ENCODE measurements around the gene RGL1. TPM values are rescaled to one million over a fixed set of nuclear protein-coding genes. Genes with fewer than 3 reads are reported as not detected.
"Not testable (repeated sequence)": the region's sequence is repeated elsewhere in the genome, so short reads cannot be mapped to it uniquely, and the experiment has no call there.

RGL1 gene
- total and polyA plus RNA-seq, 2 donors, result 15.7 to 69.4 TPM

DNA sequence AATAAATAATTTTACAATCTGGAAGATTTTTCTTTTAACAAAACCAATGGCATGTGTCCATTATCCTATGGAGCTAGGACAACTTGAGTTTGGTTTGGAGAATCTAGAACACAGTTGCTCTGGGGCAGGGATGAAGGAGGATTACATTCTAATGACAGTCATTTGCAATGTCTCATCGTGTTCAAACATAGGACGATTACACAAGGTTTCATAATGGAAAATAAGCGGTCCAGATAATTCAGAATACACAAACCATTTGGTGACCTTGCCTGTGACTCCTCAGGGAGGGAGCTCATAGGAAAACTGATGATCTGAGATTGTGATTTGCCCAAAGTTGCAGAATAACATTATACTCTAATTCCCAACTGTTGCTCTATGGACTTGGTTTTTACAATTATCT lies 27.6 kb upstream of the RGL1 start:
- no peaks in the 10 kb centered on the region for H3K36me3 ChIP-seq (ENCODE audit: insufficient read depth)
- no peak overlapping the region for H3K4me3 ChIP-seq (ENCODE audit: low read depth, low read length)
- DNase-seq (ENCODE audit: extremely low spot score), result no peak
- no peaks in the 10 kb centered on the region for H3K4me1 ChIP-seq (ENCODE audit: insufficient read depth)
- 52% methylated on average over 3 of the region's 3 CpGs for WGBS
- no peak overlapping the region for H3K27ac ChIP-seq (ENCODE audit: low read depth)

GRCh38 chr1:183778045-183778444 lies 26.9 kb upstream of the RGL1 start:
- DNase-seq (ENCODE audit: extremely low spot score), result peak; percentile 60

DNA sequence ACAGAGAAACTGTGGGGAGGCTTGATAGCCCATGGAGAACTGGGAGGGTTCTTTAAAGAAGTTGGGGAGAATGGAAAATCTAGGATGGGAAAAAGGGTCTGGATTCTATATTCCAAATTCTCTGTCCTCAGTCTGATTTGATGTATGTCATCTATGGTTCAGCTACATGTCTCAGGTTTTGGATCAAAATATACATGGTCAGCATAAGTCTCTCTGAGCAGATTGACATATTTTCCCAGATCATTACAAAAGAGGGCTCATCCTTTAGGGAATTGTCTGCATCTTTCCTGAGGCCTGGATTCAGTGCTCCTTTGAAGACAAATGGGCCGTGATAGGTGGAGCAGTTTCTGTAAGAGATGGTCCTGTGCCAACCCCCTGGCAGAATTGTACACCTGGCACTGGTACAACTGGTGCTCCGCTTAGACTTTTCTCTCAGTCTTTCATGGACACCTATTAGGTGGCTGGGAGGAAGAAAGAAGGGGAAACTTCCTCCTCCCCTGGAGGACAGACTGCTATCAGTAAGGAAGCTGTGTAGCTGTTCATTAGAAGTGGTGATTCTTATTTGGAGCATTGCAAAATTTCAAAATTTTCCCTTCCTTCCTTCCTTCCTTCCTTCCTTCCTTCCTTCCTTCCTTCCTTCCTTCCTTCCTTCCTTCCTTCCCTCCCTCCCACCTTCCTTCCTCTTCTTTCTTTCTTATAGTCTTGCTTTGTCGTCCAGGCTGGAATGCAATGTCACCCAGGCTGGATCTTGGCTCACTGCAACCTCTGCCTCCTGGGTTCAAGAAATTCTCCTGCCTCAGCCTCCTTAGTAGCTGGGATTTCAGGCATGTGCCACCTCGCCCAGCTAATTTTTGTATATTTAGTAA lies 26.1 kb upstream of the RGL1 start:
- Histone ChIP-seq H3K4me3 (ENCODE audit: low read depth, low read length) (no peak overlapping the region), H3K4me1 (ENCODE audit: insufficient read depth) (no peaks in the 10 kb centered on the region), H3K36me3 (ENCODE audit: insufficient read depth) (no peaks in the 10 kb centered on the region), H3K27ac (ENCODE audit: low read depth) (no peak overlapping the region)
- 93% methylated on average over 4 of the region's 4 CpGs for WGBS
- no peak for DNase-seq (ENCODE audit: extremely low spot score)

More at GRCh38 chr1:183778045-183778444, 26.9 kb upstream of the RGL1 start:
- WGBS, result 67% methylated on average over 3 of the region's 3 CpGs
- no peaks in the 10 kb centered on the region for H3K4me1 ChIP-seq (ENCODE audit: insufficient read depth)
- H3K27ac ChIP-seq (ENCODE audit: low read depth), result no peak overlapping the region
- no peak overlapping the region for H3K4me3 ChIP-seq (ENCODE audit: low read depth, low read length)
- no peaks in the 10 kb centered on the region for H3K36me3 ChIP-seq (ENCODE audit: insufficient read depth)

DNA sequence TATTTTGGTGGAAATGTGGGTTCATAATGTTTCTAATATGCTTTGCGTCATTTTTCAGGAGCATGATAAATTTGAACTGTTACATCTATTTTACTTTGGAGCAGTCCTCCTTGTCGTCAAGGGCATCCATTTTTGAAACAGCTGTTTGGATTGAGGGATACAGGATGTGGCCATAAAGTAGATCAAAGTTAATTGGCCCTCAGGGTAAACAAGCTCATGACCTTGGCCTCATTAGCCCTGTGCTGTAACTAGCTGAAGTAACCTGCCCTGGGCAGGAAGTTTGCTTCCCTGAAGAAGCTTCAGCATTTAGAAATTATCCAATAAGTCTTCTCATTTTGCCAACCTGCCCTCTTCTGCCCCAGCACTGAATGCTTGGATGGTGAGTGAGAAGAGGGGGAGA lies 24.8 kb upstream of the RGL1 start:
- 80% methylated on average over 2 of the region's 2 CpGs for WGBS
- no peaks in the 10 kb centered on the region for H3K4me1 ChIP-seq (ENCODE audit: insufficient read depth)
- DNase-seq (ENCODE audit: extremely low spot score), result no peak
- no peak overlapping the region for H3K4me3 ChIP-seq (ENCODE audit: low read depth, low read length)
- no peaks in the 10 kb centered on the region for H3K36me3 ChIP-seq (ENCODE audit: insufficient read depth)
- no peak overlapping the region for H3K27ac ChIP-seq (ENCODE audit: low read depth)

- H3K27ac ChIP-seq (ENCODE audit: low read depth), result no peak overlapping the region
- no peaks in the 10 kb centered on the region for H3K36me3 ChIP-seq (ENCODE audit: insufficient read depth)
- no peak overlapping the region for H3K4me3 ChIP-seq (ENCODE audit: low read depth, low read length)
- DNase-seq (ENCODE audit: extremely low spot score), result no peak
- no peaks in the 10 kb centered on the region for H3K4me1 ChIP-seq (ENCODE audit: insufficient read depth)
- 77% methylated on average over 2 of the region's 2 CpGs for whole genome bisulfite sequencing
Measured at GRCh38 chr1:183780757-183781156, 24.2 kb upstream of the RGL1 start.

- Histone ChIP-seq H3K27ac (ENCODE audit: low read depth) (no peak overlapping the region), H3K36me3 (ENCODE audit: insufficient read depth) (no peaks in the 10 kb centered on the region), H3K4me3 (ENCODE audit: low read depth, low read length) (no peak overlapping the region), H3K4me1 (ENCODE audit: insufficient read depth) (no peaks in the 10 kb centered on the region)
- DNase-seq (ENCODE audit: extremely low spot score), result no peak
Measured at GRCh38 chr1:183783342-183783741, 21.6 kb upstream of the RGL1 start.

GRCh38 chr1:183783767-183784637 lies 20.9 kb upstream of the RGL1 start:
- H3K36me3 ChIP-seq (ENCODE audit: insufficient read depth), result no peaks in the 10 kb centered on the region
- peak; percentile 69 for DNase-seq (ENCODE audit: extremely low spot score)
- H3K4me1 ChIP-seq (ENCODE audit: insufficient read depth), result no peaks in the 10 kb centered on the region
- no peak overlapping the region for H3K4me3 ChIP-seq (ENCODE audit: low read depth, low read length)
- H3K27ac ChIP-seq (ENCODE audit: low read depth), result no peak overlapping the region
- WGBS, result 61% methylated on average over 6 of the region's 6 CpGs

GRCh38 chr1:183785921-183786320 lies 19.0 kb upstream of the RGL1 start:
- H3K36me3 ChIP-seq (ENCODE audit: insufficient read depth); DNase-seq (ENCODE audit: extremely low spot score); H3K27ac ChIP-seq (ENCODE audit: low read depth); H3K4me1 ChIP-seq (ENCODE audit: insufficient read depth); H3K4me3 ChIP-seq (ENCODE audit: low read depth, low read length): not testable (repeated sequence)
- 96% methylated on average over 3 of the region's 3 CpGs for WGBS

- DNase-seq (ENCODE audit: extremely low spot score), result no peak
- Histone ChIP-seq H3K4me3 (ENCODE audit: low read depth, low read length) (no peak overlapping the region), H3K4me1 (ENCODE audit: insufficient read depth) (no peaks in the 10 kb centered on the region), H3K27ac (ENCODE audit: low read depth) (no peak overlapping the region), H3K36me3 (ENCODE audit: insufficient read depth) (no peaks in the 10 kb centered on the region)
- 90% methylated on average over 2 of the region's 2 CpGs for WGBS
Measured at GRCh38 chr1:183787704-183788103, 17.2 kb upstream of the RGL1 start.

GRCh38 chr1:183791319-183791718 lies 13.6 kb upstream of the RGL1 start:
- Histone ChIP-seq H3K4me3 (ENCODE audit: low read depth, low read length) (no peak overlapping the region), H3K36me3 (ENCODE audit: insufficient read depth) (no peaks in the 10 kb centered on the region), H3K4me1 (ENCODE audit: insufficient read depth) (no peaks in the 10 kb centered on the region), H3K27ac (ENCODE audit: low read depth) (no peak overlapping the region)
- no peak for DNase-seq (ENCODE audit: extremely low spot score)

- DNase-seq (ENCODE audit: extremely low spot score), result no peak
- Histone ChIP-seq H3K36me3 (ENCODE audit: insufficient read depth) (no peaks in the 10 kb centered on the region), H3K4me3 (ENCODE audit: low read depth, low read length) (no peak overlapping the region), H3K27ac (ENCODE audit: low read depth) (no peak overlapping the region), H3K4me1 (ENCODE audit: insufficient read depth) (no peaks in the 10 kb centered on the region)
- 85% methylated on average over 2 of the region's 2 CpGs for WGBS
Measured at GRCh38 chr1:183792300-183792699, 12.6 kb upstream of the RGL1 start.

DNA sequence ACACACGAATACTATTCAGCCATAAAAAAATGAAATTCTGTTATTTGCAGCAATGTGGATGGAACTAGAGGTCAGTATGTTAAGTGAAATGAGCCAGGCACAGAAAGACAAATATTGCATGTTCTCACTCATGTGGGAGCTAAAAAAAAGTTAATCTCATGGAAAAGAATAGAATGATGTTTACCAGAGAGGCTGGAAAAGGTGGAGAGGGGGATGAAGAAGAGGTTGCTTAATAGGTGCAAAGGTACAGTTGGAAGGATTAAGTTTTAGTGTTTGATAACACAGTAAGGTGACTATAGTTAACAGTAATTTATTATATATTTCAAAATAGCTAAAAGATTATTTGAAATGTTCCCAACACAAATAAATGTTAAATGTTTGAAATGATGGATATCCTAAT lies 10.8 kb upstream of the RGL1 start:
- no peak overlapping the region for H3K4me3 ChIP-seq (ENCODE audit: low read depth, low read length)
- no peak overlapping the region for H3K27ac ChIP-seq (ENCODE audit: low read depth)
- no peaks in the 10 kb centered on the region for H3K4me1 ChIP-seq (ENCODE audit: insufficient read depth)
- WGBS, result 66% methylated on average over 1 of the region's 1 CpG
- no peak for DNase-seq (ENCODE audit: extremely low spot score)
- H3K36me3 ChIP-seq (ENCODE audit: insufficient read depth), result no peaks in the 10 kb centered on the region

- Histone ChIP-seq H3K36me3 (ENCODE audit: insufficient read depth) (no peaks in the 10 kb centered on the region), H3K27ac (ENCODE audit: low read depth) (no peak overlapping the region), H3K4me3 (ENCODE audit: low read depth, low read length) (no peak overlapping the region), H3K4me1 (ENCODE audit: insufficient read depth) (no peaks in the 10 kb centered on the region)
- no peak for DNase-seq (ENCODE audit: extremely low spot score)
- 76% methylated on average over 1 of the region's 1 CpG for WGBS
Measured at GRCh38 chr1:183800449-183800848, 4.5 kb upstream of the RGL1 start.

GRCh38 chr1:183801649-183802048 lies 3.3 kb upstream of the RGL1 start:
- DNase-seq (ENCODE audit: extremely low spot score), result no peak
- Histone ChIP-seq H3K27ac (ENCODE audit: low read depth) (no peak overlapping the region), H3K36me3 (ENCODE audit: insufficient read depth) (no peaks in the 10 kb centered on the region), H3K4me3 (ENCODE audit: low read depth, low read length) (no peak overlapping the region), H3K4me1 (ENCODE audit: insufficient read depth) (no peaks in the 10 kb centered on the region)
- 98% methylated on average over 2 of the region's 2 CpGs for WGBS

Data from urinary bladder (tissue), 4 donors.